ENCODE measurements around the gene PYY.
A peak's percentile ranks its signal among the peaks of the same experiment; 100 is the strongest.
"Not testable (repeated sequence)": the region's sequence is repeated elsewhere in the genome, so short reads cannot be mapped to it uniquely, and the experiment has no call there.

PYY gene

DNA sequence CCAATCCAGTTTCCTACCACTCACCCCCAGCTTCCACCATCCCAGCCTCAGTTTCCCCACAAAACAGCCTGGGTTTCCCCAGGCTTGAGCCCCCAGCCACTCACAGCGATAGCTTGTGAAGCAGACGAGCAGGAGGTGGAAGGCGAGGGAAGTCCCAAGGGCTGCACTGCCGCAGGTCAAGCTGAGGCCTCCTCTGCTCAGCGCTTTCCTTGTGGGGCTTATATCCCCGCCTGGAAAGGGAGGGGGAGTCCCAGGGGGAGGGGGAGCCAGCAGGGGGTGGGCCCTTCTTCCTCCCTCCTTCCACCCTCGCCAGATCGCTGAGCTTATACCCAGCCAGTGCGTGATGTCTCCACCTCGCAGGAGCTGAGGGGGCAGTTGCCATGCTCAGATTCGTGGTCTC lies at the start of gene PYY:
Gene PYY, minus strand, starts transcription at position 195 of the 400 bp plus-strand sequence. CDS start 457 bp downstream, outside the sequence.
- no peak for DNase-seq (ENCODE audit: low read depth in 4 of 4, low spot score in 1 of 4)

DNA sequence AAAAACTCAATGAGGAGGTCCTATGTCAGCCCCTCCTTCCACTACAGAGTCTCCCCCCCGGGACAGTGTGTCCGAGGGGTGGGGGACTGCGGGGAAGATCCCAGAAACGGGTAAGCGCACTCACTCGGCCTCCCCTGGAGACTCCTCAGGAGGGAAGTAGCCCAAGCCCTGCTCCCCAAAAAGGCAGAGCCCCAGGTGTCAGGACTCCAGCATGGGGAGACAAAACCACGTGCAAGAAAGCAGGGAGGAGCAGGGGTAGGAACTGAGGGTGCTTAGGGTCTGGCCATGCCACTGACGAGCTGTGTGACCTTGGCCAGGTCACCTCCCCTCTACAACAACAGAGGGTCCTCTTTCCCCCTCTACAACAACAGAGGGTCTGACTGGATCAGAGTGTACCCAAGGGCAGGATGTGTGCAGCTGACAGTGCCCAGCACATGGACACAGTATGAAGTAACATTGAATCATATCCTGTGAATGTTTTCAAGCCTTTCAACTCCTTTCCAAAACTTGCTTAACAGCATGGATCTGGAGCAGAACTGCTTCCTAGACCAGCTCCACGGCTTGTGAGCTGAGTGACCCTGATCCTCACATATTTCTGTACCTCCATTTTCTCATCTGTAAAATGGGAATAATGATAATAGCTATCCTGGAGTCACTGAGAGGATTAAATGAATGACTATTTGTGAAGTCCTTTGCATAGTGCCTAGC lies 48.6 kb upstream of the PYY start:
- DNase-seq (ENCODE audit: low read depth in 4 of 4, low spot score in 1 of 4): no peak

DNA sequence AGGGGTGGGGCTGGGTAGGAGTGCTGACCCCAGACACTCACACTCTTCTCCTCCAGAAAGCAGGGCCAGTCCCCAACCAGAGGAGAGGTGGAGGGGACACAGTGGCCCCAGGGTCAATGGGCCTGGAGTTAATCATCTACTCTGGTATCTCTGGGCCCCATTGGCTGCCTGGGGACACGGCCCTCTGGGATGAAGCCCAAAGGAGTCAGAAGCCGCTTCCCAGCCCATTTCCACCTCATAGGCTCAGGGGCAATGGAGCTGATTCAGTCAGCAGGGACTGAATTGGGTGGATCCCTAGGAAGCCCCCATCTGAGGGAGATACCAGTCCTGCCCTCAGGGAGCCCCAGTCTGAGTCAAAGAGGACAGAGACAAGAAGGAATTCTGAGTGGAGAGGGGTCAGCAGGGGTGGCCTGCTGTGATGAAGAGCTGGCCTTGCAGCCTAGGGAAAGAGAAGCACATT lies 47.8 kb upstream of the PYY start:
- DNase-seq (ENCODE audit: low read depth in 4 of 4, low spot score in 1 of 4): no peak

DNA sequence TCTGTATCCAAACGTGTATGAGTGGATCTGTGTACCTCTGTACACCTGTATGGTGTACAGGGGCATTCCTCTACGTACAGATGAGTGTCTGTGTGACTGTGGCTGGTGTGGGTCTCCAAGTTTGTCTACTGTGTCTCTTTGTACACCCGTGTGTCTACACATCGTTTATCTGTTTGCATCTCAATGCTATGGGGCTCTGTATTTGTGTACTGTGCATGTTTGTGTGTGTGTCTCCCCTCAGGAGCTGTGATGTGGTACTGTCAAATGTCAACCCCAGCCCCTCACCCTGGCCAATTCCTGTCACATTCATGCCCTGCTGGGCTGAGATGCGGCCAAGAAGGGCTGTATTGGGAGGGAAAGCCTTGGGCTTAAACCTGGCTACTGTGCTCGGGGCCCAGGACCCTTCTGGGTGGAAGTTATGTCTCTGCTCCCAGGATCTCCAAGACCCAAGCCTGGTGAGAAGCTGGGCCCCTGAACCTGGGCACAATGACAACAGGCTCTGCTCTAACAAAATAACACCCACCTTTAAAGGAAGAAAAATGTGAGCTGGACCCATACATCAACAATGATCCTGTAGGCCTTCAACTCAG lies 47.2 kb upstream of the PYY start:
- no peak for DNase-seq (ENCODE audit: low read depth in 4 of 4, low spot score in 1 of 4)

DNA sequence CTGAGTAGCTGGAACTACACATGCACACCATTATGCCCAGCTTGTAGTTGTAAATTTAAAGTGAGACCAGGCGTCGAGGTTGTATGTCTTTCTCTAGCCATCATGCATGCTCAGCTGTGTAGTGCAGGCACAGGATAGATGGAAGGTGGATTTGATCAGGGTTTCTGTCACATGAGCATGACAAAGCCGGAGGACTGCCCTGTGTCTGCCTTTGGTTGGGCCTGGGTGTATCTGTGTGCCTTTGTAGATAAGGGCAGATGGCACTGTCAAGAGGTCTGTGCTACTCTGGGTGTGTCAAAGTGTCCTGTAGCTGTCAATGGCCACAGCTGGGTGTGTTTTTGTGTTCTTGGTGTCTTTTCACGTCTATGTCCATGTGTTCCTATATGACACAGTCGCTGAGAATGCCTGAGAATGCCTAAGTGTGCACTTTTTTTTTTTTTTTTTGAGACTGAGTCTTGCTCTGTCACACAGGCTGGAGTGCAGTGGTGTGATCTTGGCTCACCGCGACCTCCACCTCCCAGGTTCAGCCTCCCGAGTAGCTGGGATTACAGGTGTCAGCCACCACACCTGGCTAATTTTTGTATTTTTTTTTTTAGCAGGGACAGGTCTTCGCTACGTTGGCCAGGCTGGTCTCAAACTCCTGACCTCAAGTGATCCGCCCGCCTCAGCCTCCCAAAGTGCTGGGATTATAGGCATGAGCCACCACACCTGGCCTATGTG lies 46.6 kb upstream of the PYY start:
- DNase-seq (ENCODE audit: low read depth in 4 of 4, low spot score in 1 of 4): no peak

DNA sequence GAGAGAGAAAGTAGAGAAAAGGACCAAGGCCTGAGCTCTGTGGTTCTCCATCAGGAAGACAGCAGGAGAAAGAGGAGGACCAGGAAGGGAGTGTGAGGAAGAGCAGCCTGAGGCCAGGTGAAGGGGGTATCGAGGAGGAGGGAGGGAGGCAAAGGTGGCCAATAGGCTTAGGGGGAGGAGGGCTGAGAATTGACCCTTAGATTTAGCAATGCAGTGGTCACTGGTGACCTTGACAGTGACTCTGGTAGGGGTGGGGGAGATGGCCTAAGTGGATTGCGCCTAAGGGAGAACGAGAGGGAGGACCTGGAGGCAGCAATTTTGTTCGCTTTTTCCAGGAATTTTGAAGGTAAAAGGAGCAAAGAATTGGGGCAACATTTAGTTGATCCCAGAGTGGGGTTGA lies 45.3 kb upstream of the PYY start:
- DNase-seq (ENCODE audit: low read depth in 4 of 4, low spot score in 1 of 4): no peak

DNA sequence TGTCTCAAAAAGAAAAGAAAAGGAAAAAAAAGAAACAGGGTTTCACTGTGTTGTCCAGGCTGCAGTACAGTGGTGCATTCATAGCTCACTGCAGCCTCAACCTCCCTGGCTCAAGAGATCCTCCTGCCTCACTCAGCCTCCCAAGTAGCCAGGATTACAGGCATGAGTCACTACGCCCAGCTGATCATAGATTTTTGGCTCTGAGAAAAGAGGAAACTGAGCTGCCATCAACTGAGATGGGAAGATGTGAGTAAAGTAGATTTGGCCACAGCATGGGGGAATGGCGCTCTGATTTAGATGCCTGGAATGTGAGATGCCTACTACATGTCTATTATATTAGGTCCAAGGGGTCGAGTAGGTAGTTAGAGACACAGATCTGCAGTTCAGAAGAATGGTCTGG lies 44.8 kb upstream of the PYY start:
- no peak for DNase-seq (ENCODE audit: low read depth in 4 of 4, low spot score in 1 of 4)

DNA sequence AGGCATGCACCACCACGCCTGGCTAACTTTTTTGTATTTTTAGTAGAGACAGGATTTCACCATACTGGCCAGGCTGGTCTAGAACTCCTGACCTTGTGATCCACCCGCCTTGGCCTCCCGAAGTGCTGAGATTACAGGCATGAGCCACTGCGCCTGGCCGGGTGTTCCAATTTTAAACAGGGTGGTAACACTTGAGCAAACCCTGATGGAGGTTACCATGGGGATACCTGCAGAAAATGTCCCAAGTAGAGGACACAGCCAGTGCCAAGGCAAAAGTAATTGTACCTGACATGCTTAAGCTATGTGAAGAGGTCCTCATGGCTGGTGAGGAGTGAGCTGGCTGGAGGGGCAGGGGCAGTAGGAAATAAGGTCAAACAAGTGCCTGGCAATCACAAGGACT lies 43.4 kb upstream of the PYY start:
- DNase-seq (ENCODE audit: low read depth in 4 of 4, low spot score in 1 of 4): not testable (repeated sequence)

DNA sequence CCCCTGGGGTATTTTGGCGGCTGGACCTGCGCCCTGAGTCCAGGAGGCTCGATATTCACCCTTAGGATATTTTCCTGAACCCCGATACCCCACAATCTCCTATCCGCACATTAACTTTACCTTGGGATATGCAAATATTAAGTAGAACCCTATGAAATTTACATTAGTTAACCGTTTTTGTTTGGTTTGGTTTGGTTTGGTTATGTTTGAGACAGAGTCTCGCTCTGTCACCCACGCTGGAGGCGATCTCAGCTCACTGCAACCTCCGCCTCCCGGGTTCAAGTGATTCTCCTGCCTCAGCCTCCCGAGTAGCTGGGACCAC lies 41.4 kb upstream of the PYY start:
- DNase-seq (ENCODE audit: low read depth in 4 of 4, low spot score in 1 of 4): no peak

DNA sequence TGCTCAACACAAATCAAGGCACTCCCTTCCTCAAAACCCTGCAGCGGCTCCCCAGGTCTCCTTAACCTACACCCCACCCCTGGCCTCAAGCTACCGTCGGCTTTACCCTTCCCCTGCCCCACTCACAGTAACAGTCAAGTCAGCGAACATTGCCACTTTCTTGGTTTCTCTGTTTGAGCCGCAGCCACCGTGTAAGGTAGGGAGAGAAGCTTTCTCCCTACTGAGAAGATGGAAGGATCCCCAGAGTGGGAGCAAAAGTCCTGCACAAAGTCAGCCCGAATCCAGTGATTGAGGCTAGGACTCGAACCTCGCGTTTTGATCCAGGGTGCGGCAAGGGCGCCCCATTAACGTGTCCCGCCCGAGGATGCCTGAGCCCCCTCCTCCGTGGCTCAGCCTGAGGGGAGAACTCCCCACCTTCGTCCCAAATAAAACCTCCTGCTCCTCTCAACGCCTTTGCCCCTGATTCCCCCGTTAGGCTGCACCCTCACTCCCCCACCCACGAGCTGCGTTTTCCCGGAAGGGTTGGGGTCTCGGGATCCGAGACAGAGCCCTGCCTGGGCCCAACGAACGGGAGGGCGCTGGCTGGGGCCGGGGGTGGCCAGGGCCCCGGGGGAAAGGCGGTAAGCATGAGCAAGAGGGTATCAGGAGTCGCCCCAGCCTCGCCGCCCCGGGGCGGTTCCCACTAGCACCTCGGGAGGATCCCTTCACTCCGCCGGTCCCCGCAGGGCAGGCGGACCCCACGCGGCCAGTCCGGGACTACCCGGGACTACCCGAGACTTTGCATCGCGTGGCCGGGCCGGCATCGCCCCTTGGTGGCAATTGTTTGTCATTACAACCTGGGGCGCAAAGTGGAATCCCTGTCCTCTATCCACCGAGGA lies 40.8 kb upstream of the PYY start:
- DNase-seq (ENCODE audit: low read depth in 4 of 4, low spot score in 1 of 4): peak; percentile 38 to 63 (median 54)

DNA sequence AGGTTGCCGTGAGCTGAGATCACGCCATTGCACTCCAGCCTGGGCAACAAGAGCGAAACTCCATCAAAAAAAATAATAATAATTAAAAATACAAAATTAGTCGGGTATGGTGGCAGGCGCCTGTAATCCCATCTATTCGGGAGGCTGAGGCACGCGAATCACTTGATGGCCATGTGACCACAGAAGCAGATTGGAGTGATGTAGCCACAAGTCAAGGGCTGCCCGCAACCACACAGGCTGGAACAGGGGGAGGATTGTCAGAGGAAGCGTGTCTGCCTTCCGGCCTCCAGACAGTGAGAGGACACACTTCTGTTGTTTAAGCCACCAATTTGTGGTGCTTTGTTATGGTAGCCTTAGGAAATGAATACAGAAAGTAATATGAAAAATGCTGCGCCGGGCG lies 38.9 kb upstream of the PYY start:
- no peak for DNase-seq (ENCODE audit: low read depth in 4 of 4, low spot score in 1 of 4)

DNA sequence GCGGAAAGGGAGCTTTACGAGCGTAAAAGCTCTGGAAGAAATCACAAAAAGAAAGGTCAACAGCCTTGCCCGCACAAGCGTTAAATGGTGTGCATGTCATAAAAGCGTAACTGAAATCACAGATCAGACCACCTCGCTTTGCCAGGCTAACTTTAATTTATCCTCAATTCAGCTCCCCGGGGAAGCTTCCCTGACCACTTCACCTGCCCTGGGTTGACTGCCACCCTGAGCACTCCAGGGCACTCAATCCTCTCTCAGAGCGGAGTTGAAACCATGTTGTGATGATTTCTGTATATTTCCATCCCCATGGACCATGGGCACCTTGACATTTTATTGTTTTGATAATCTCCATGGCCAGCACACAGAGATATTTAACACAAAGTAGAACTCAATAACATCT lies 34.6 kb upstream of the PYY start:
- no peak for DNase-seq (ENCODE audit: low read depth in 4 of 4, low spot score in 1 of 4)

DNA sequence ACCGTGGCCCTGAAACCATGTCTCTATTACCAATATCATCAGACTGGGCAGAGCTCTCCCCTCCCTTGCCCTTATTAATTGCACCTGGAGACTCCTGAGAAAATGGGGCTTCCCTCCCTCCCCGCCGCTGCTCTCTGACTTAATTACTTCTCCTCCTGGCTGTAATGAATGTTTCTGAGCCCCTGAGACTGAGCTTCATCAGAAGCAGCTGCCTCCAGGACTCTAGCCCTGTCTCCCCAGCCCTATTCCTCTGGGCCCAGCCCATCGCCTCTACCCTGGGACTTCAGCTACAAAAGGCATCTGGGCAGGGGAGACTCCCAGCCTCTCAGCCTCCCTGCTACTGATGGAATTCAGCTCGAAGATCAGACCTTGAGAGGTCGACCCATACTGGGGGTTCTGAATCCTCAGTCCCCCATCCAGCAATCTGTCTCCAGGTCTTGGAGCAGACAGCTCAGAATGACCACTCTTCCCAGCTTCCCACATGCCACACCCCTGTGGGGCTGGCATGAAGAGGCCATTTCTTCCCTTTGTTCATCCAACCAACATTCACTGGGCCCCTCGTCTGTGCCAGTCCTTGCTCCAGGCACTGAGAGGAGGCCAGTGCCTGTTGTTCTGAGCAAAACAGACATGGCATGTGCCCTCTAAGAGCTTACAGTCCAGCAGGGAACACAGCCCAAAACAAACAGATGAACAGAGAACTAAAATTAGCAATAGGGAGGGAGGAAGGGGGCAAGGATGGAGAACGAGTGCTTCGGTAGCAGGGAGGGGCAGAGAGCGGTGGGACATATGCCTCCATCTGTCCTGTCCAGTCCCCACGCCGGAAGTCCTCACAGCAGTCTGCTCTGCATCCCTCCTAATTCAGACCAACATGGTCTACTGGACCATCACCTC lies 33.6 kb upstream of the PYY start:
- DNase-seq (ENCODE audit: low read depth in 4 of 4, low spot score in 1 of 4): no peak

DNA sequence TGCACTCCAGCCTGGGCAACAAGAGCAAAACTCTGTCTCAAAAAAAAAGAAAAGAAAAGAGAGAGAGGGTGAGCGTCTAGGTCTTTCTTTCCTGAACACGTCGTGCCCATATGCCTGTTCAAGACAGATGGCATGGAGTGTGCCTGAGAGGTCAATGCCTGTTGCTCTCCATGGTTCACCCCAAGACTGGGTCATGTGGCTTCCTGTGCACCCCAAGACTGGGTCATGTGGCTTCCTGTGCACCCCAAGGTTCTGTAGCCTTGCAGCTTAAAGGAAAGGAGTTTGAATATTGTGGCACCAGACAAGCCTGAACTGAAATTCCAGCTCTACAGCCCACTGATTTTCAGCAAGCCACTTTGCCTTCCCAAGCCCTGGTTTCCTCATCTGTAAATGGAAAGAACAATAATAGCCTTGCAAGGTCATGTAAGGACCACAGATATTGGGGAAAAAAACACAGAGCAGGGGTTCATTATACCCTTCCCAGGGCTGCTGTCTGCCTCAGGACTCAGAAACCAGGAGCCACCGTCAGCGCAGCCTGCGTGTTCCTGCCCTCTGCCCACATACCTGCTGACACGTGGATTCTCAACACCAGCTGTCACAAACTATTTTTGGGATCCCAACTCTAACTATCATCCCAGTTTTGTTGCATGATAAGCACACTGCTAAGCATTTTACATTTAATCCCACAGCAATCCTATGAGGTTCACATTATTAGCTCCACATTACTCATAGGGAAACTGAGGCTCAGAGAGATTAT lies 32.7 kb upstream of the PYY start:
- DNase-seq (ENCODE audit: low read depth in 4 of 4, low spot score in 1 of 4): no peak

DNA sequence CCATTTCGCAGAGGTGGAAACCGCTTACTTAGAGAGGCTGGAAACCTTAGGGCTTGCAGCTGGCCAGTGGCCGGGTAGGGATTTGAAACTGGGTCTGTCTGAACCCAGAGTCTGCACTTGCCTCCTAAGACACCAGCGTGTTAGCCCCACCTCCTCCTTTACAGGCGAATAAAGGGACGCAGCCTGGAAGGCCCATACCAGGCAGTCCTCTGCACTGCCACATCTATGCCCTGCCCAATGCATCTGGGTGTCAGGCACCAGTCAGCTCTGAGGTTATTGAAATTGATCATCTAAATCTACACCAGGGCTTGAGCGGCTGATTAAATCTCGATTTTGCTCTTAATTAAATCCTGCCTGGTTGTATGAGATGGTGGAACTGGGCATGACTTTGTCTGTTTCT lies 30.8 kb upstream of the PYY start:
- no peak for DNase-seq (ENCODE audit: low read depth in 4 of 4, low spot score in 1 of 4)

DNA sequence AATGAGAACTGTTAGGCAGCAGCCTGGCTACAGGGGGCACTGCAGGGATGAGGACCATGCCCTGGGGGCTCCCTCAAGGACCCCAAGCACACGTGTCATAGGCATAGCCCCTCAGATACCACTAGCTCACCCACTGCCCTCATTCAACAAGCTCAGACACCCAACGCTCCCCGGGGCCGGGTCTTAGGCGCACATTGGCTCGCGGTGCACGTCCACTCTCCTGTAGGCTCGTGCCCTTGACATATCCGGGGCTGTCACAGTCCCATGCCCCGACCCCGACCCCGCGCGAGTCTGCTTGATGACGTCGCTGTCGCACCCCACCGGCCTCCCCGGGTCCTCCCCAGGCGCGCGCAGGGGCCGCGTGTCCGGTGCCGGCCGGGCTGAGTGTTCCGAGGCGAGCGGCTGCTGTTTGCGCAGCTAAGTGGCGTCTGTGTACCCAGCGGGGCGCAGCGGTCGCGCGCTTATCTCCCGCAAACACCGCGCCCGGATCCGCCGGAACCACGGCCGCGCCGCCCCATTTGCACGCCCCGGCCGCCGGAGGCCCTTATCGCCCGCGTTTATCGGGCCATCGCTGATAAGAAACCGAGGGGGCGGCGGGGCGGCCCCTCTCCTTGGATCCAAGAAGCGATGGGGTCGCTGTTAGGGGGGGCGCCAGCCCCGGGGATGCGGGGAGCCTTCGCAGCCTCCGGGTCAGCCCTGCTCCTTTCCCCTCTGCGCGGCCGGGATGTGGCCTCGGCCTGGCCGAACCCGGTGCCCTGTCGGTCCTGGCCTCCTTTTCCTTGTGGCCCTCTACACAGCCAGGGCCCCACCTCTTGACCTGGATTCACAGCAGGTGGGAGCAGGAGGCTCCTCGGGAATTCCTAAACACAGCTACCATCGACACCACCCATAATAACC lies 30.0 kb upstream of the PYY start:
- DNase-seq (ENCODE audit: low read depth in 4 of 4, low spot score in 1 of 4): no peak

DNA sequence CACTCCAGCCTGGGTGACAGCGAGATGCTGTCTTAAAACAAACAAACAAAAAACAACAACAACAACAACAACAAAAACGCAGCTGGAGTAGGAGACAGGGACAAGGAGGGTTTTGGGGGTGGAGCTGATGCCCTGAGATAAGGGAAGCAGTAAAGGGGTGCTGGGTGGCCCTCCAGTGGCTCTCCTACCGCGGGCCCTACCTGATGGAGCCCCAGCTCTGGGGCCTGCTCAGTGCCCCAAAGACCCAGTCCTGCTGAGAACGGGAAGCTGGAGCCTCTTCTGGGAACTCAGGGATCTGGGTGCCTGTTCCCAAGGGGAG lies 29.4 kb upstream of the PYY start:
- DNase-seq (ENCODE audit: low read depth in 4 of 4, low spot score in 1 of 4): no peak

DNA sequence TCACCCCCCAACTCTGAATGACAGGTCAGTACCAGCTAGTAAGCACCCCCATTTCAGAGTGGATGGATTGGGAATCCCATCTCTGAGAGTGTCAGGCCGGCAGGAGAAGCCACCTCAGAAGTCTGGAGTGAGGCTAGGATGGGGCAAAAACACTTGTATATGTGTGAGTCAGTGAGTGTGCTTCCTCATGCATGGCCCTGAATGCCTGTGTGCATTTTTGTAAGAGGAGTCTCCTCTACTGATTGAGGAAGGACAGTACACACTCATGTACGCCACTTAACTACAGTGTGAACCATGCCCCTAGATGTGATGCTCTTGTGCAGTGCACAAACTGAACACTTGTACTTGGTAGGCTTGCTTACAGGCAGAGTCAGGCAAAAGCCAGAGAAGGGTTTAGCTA lies 28.4 kb upstream of the PYY start:
- no peak for DNase-seq (ENCODE audit: low read depth in 4 of 4, low spot score in 1 of 4)

DNA sequence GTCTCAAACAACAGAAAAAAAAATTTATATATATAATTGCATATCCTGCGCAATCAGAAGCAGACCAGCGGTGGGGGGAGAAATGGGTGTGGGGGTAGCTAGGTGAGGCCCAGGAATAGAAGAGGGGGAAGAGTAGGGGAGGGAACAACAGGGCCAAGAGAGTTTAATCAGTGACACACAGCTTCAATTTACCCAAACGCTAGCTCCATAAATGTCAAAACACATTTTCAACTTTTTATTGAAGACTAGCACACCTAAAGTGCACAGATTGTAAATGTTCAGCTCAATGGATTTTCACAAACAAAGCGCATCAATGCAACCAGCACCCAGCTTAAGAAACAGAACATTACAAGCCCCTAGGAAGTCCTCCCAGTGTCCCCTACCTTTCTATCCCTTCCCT lies 25.9 kb upstream of the PYY start:
- DNase-seq (ENCODE audit: low read depth in 4 of 4, low spot score in 1 of 4): no peak

All from stimulated activated CD4-positive, alpha-beta T cell treated with anti-CD3 and anti-CD28 coated beads, Interleukin-1b, Interleukin-23, amount 100 ng/mL, for 24 hours (primary cell).